Spleen (tissue), 11 donors: ENCODE measurements around the gene EMX2. TPM values are rescaled to one million over a fixed set of nuclear protein-coding genes. Genes with fewer than 3 reads are reported as not detected.

Experiments
- DNase-seq: peaks from one replicate; pipeline ENCODE4 v3.0.0-alpha.2; 2020
- H3K27ac ChIP-seq, 8 donors: fragments of 200-600 bp; sonication (generic) in 7 of 8; 1 replicate in 4 of 8; 2 replicates in 4 of 8; pipeline versions ENCODE4 v1.5.0 to v1.8.0; 2016 to 2021; ENCODE audit warnings: inconsistent platforms in 4 of 8, mild to moderate bottlenecking in 4 of 8, moderate library complexity in 1 of 8
- H3K27me3 ChIP-seq, 7 donors: fragments of 200-600 bp; sonication (generic) in 6 of 7; replicated peaks in 1 of 7; 1 replicate in 4 of 7; 2 replicates in 3 of 7; pipeline versions ENCODE4 v1.5.0 to v1.8.0; 2016 to 2021; ENCODE audit warnings: inconsistent platforms in 3 of 7, mild to moderate bottlenecking in 1 of 7
- H3K36me3 ChIP-seq, 6 donors: fragments of 200-600 bp; sonication (generic) in 5 of 6; 1 replicate in 4 of 6; 2 replicates in 2 of 6; pipeline versions ENCODE4 v1.5.0 to v1.8.0; 2016 to 2021; ENCODE audit warnings: inconsistent platforms in 2 of 6
- H3K4me1 ChIP-seq, 6 donors: fragments of 200-600 bp; sonication (generic) in 5 of 6; 1 replicate in 3 of 6; 2 replicates in 3 of 6; pipeline versions ENCODE4 v1.5.0 to v1.8.0; 2016 to 2021; ENCODE audit warnings: inconsistent platforms in 3 of 6
- H3K4me3 ChIP-seq, 8 donors: fragments of 200-600 bp; sonication (generic) in 7 of 8; 1 replicate in 4 of 8; 2 replicates in 4 of 8; pipeline versions ENCODE4 v1.5.0 to v1.8.0; 2016 to 2021; ENCODE audit warnings: inconsistent platforms in 4 of 8, mild to moderate bottlenecking in 4 of 8, moderate library complexity in 2 of 8
- H3K9me3 ChIP-seq, 8 donors: fragments of 200-600 bp; sonication (generic) in 7 of 8; 1 replicate in 4 of 8; 2 replicates in 4 of 8; pipeline versions ENCODE4 v1.5.0 to v1.8.0; 2016 to 2021; ENCODE audit warnings: inconsistent platforms in 4 of 8
- POLR2A ChIP-seq, 3 donors: fragments of 450-650 bp; IDR thresholded peaks; one replicate each; pipeline ENCODE4 v1.5.1; 2017; ENCODE audit warnings: antibody characterized with exemption in 3 of 3, mild to moderate bottlenecking in 1 of 3
- POLR2AphosphoS5 ChIP-seq, 3 donors: sonication (generic); formaldehyde crosslinking; IDR thresholded peaks; one replicate each; pipeline ENCODE4 v1.5.1; 2017; ENCODE audit warnings: antibody characterized with exemption in 3 of 3
- whole genome bisulfite sequencing, 5 donors: extraction: QIAGEN DNeasy Blood & Tissue Kit in 3 of 5; methylation state at CpG; one replicate each; pipeline versions ENCODE4 v1.1.5 to v1.1.7; 2013 to 2018; 5-methylcytosine and 5-hydroxymethylcytosine counted together
- intact Hi-C: fragments of 100-400 bp; cut with DNase I; formaldehyde crosslinking; loops from one replicate; pipeline ENCODE4 v1.15.0; 2023; ENCODE audit warnings: low total_unique reads
- polyA plus RNA-seq, 3 donors: library from polyadenylated mRNA; stranded (reverse); fragments of 200-250 nt; gene quantifications; one replicate each; pipeline ENCODE4 v1.2.1, GENCODE V29; 2013
- total RNA-seq, 7 donors: library from RNA; depleted of rRNA in 3 of 7; stranded (reverse); fragments of >200 nt in 3 of 7; fragmentation: NEBNext Ultra II Directional in 4 of 7; extraction: Animal tissue kit (Norgen Biotek cat#: 25700) in 4 of 7; gene quantifications; one replicate each; pipeline versions ENCODE4 v1.1.0 to v1.2.1, GENCODE V29; 2016 to 2021
- TF ChIP-seq, protein P1 (sequence below), 11 experiments: fragments of 200-600 bp in 7 of 11; fragments of 450-650 bp in 4 of 11; sonication (generic) in 4 of 11; IDR thresholded peaks in 8 of 11; conservative IDR thresholded peaks in 3 of 11; 1 replicate in 7 of 11; 2 replicates in 4 of 11; pipeline versions ENCODE4 v1.4.0 to v1.8.0; 2016 to 2021; ENCODE audit warnings: antibody characterized with exemption in 11 of 11, inconsistent platforms in 4 of 11, mild to moderate bottlenecking in 1 of 11
- donor health status: healthy with polysubstance abuse.
- donor health status: DM: no; HTN: no; CAD: no; lungs with moderate emphysema.
- donor health status: DM: no; HTN: no; CAD: no.
- donor health status: Bipolar disorder and iron deficiency.
- donor health status: healthy.
- donor health status: DM: no; HTN: no; CAD: no.
- donor health status: DM: yes; HTN: yes; CAD: no.

Gene EMX2
- total and polyA plus RNA-seq, 10 donors: 0.06 TPM; not detected in 9

DNA sequence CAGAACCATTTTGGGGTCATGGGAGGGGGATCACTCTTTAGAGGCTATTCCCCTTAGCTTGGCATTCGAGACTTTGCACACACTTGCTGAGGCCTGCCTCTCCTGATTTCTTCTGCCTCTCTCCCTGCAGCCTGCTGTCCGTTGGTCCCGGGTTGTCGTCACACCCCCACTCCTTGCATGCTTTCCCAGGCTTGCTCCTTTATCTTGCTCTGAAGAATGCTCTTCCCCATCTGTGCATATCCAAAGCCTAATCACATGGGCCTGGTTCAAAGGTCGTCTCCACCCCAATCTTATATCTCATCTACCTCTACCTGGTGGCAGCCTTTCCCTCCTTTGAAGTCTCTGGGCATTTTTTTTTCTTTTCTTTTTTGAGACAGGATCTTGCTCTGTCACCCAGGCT is 24.3 kb upstream of the EMX2 start:
- Histone ChIP-seq H3K27me3 (peaks cover 0 to 91% (median 14%) of the 10 kb centered on the region in 7 donors), H3K9me3 (no peaks in the 10 kb centered on the region), H3K4me3 (no peak overlapping the region), H3K36me3 (no peaks in the 10 kb centered on the region), H3K27ac (no peak overlapping the region), H3K4me1 (no peaks in the 10 kb centered on the region)
- WGBS, 5 donors: 62 to 72% (median 65%) methylated on average over 5 of the region's 5 CpGs
- intact Hi-C loops: no loop called here
- DNase-seq: no peak
- TF ChIP-seq POLR2AphosphoS5 (IDR thresholded peaks at IDR 0.05) (no peak), POLR2A (IDR thresholded peaks at IDR 0.05) (no peak)
- TF ChIP-seq, protein P1, sequence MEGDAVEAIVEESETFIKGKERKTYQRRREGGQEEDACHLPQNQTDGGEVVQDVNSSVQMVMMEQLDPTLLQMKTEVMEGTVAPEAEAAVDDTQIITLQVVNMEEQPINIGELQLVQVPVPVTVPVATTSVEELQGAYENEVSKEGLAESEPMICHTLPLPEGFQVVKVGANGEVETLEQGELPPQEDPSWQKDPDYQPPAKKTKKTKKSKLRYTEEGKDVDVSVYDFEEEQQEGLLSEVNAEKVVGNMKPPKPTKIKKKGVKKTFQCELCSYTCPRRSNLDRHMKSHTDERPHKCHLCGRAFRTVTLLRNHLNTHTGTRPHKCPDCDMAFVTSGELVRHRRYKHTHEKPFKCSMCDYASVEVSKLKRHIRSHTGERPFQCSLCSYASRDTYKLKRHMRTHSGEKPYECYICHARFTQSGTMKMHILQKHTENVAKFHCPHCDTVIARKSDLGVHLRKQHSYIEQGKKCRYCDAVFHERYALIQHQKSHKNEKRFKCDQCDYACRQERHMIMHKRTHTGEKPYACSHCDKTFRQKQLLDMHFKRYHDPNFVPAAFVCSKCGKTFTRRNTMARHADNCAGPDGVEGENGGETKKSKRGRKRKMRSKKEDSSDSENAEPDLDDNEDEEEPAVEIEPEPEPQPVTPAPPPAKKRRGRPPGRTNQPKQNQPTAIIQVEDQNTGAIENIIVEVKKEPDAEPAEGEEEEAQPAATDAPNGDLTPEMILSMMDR (IDR thresholded peaks at IDR 0.05 in 8 of 11, conservative IDR thresholded peaks at IDR 0.05 in 3 of 11): no peak

DNA sequence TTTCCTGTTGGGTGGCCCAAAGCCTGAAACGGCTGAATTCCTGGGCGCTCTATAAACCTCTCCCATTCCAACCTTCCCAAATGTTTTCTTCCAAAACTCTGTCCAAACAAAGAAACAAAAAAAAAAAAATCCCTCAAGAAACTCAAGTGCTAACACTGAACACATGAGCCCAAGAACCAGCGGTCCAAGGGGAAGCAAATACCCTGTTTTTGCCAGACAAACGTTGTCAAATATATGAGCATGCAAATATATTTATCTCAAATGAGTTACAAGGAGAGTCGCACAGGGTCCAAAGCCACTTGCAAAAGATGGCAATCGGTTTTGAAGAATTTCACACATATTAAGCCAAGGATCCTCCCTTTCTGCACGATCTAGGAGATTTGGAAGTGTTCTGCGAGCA is 23.3 kb upstream of the EMX2 start:
- no peak overlapping the region for H3K4me3 ChIP-seq
- DNase-seq: no peak
- H3K9me3 ChIP-seq: no peaks in the 10 kb centered on the region
- TF ChIP-seq POLR2AphosphoS5 (IDR thresholded peaks at IDR 0.05) (no peak), POLR2A (IDR thresholded peaks at IDR 0.05) (no peak)
- TF ChIP-seq, protein P1 (IDR thresholded peaks at IDR 0.05 in 8 of 11, conservative IDR thresholded peaks at IDR 0.05 in 3 of 11): no peak
- no peak overlapping the region for H3K27ac ChIP-seq
- intact Hi-C loops: no loop called here
- no peaks in the 10 kb centered on the region for H3K4me1 ChIP-seq
- no peaks in the 10 kb centered on the region for H3K36me3 ChIP-seq
- 71 to 80% (median 74%) methylated on average over 8 of the region's 8 CpGs for WGBS, 5 donors
- peaks cover 0 to 91% (median 7%) of the 10 kb centered on the region in 7 donors for H3K27me3 ChIP-seq

DNA sequence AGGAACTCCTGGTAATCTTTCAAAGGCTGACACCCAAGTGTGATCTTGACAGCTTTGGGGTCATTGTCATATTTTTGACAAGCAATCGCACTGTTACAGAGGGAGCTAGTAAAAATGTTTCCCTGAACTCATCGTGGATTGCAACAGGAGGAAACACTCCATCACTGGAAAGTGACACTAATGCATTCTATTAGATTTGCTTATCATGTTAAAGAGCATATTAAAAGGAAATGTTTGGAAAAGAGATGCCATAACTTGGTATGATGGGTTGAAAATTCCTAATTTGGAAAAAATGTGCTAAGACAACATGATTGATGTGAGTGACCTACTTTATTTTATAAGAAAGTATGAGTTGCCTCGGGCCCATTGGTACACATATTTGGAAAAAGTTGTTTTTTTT is 22.7 kb upstream of the EMX2 start:
- WGBS, 5 donors: 39 to 46% (median 40%) methylated on average over 3 of the region's 3 CpGs
- TF ChIP-seq, protein P1 (IDR thresholded peaks at IDR 0.05 in 8 of 11, conservative IDR thresholded peaks at IDR 0.05 in 3 of 11): no peak
- TF ChIP-seq POLR2A (IDR thresholded peaks at IDR 0.05) (no peak), POLR2AphosphoS5 (IDR thresholded peaks at IDR 0.05) (no peak)
- no peak overlapping the region for H3K27ac ChIP-seq
- no peaks in the 10 kb centered on the region for H3K4me1 ChIP-seq
- H3K4me3 ChIP-seq: no peak overlapping the region
- H3K9me3 ChIP-seq: no peaks in the 10 kb centered on the region
- intact Hi-C loops: no loop called here
- no peaks in the 10 kb centered on the region for H3K36me3 ChIP-seq
- DNase-seq: no peak
- H3K27me3 ChIP-seq: peaks cover 0 to 91% (median 7%) of the 10 kb centered on the region in 7 donors

DNA sequence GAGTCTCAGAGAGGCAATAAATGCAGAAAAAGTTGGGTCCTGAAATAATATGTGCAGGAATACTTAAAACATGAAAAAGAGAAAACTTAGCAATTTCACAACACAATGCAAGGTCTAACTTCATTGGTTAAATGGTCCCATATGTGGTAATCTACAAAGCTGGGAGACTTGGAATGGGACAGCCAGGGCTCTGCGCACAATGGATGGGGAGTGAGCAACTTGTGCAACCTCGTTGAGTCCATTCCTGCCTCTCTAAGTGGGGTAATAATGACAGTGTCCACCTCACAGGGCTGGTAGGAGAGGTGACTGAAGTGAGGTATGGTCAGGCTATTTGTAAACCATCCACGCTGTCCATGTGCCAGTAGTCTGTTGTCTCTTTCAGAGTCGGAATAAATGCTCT is 11.8 kb upstream of the EMX2 start:
- intact Hi-C loops: no loop called here
- H3K4me3 ChIP-seq: no peak overlapping the region
- H3K27ac ChIP-seq: no peak overlapping the region
- peaks cover 4 to 33% (median 17%) of the 10 kb centered on the region in 6 donors for H3K4me1 ChIP-seq
- WGBS, 5 donors: 33 to 54% (median 42%) methylated on average over 4 of the region's 4 CpGs
- TF ChIP-seq POLR2A (IDR thresholded peaks at IDR 0.05): no peak
- TF ChIP-seq, protein P1 (IDR thresholded peaks at IDR 0.05 in 8 of 11, conservative IDR thresholded peaks at IDR 0.05 in 3 of 11): no peak
- no peak for DNase-seq
- H3K27me3 ChIP-seq: peaks cover 6 to 98% (median 59%) of the 10 kb centered on the region in 7 donors
- H3K9me3 ChIP-seq: no peaks in the 10 kb centered on the region
- H3K36me3 ChIP-seq: no peaks in the 10 kb centered on the region
